GM19455 (cell line): Measurements from ENCODE around the gene ARMH1.
"Not testable (repeated sequence)": the region's sequence is repeated elsewhere in the genome, so short reads cannot be mapped to it uniquely, and the experiment has no call there.

Source experiments
- ATAC-seq: cut with Tn5 transposase; IDR thresholded peaks from one replicate; pipeline ENCODE4 v1.9.1; 2021; ENCODE audit not compliant: unreplicated experiment

ARMH1 gene

DNA sequence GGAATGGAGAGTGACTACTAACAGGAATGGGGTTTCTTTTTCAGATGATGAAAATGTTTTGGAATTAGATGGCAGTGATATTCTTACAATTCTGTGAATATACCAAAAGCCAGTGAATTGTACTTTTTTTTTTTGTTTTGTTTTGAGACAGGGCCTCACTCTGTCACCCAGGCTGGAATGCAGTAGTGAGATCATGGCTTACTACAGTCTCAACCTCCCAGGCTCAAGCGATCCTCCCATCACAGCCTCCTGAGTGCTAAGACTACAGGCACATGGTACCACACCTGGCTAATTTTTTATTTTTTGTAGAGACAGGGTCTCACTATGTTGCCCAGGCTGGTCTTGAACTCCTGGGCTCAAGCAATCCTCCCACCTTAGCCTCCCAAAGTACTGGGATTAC lies 7.8 kb upstream of the ARMH1 start:
- not testable (repeated sequence) for ATAC-seq

DNA sequence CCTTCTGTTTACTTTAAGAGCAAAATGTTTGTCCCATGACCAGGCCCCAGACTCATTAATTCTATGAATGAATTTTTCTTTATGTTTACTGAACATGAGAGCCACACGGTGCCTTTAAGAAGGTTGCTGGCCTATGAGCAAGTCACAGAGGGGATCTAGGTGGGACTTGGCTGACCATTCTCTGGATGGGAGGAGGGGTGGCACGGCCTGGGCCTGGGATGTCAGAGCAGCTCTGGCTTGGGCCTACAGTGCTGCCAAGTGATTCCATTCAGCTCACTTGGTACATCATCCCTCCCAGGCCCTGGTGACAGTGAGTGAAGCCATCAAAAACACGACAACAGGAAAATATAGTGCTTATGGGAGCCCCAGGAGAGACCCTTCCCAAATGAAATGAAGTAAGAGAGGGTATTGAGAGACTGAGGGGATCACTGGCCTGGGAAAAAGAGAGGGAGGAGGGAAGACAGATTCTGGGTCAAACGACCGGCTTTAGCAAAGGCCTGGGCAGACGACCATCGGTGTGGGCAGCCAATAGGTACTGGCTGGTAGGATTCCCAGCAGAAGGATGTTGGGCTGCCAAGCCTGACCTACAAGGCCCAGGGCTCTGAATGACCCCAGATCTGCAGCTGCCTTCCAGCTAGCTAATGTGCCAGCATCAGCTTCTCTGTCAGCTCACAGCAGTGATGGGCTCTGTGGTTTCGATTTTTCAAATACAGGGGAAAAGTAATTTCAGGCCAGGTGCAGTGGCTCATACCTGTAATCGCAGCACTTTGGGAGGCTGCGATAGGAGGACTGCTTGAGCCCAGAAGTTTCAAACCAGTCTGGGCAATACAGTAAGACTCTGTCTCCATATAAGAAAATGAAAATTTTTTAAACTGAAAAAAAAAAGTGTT lies 3.5 kb upstream of the ARMH1 start:
- no peak for ATAC-seq

DNA sequence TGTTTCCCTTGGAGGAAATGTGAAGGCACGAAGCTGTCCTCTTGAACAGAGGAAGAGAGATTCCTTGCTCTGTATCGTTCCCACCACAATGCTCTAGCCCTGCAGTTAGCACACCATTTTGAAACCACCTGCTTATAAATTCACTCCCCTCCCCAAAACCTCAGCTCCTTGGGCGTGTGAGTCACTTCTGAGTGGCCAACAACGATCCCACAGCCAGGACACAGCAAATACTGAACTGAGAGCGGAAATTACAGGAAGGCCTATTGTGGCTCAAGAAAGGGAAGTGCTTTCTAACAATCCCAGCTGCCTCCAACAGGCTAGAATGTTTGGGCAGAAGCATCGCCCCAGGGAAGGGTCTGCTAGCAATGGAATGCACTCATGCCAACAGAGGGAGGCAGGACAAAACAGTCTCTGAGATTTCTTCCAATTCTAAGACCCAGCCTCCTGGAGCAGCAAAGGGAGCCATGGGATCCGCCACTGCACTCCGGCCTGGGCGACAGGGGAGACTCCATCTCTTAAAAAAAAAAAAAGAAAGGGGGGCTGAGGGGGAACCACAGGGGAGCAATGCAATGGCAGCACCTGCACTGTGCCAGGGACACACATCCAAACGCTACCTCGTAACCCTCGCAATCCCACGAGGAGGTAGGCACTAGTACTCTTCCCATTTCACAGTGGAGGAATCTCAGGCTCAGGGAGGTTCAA lies 2.1 kb upstream of the ARMH1 start:
- ATAC-seq: no peak

DNA sequence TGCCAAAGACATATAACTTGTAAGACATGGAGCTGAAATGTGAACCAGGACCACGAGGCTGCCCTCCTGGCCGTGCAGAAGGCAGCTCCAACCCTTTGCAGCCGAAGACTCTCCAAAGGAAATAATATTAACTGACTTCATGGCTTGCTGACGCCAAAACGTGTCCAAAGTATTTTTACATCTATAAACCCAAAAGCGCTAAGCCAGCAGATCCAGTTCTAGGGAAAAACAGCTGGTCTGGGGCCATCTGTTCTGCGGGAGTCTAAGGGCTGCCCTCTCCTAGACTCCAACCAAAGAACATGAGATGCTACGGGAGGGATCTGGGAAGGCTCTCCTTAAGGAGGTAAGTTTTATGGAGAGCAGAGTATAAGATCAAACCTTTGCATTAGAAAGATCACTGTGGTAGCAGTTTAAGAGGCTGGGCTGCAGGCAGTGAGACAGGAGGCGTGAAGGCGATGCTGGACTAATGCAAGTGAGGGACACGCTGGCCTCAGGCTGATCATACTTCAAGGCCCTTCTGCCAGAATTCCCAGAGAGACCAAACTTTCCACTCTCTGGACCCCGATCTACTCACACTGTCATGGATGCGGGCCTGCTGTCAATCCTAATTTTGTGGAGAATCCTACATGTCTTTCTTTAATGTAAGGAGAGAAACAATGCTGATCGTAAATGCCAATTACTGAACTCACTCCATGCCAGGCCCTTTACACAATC lies 1.4 kb upstream of the ARMH1 start:
- no peak for ATAC-seq

DNA sequence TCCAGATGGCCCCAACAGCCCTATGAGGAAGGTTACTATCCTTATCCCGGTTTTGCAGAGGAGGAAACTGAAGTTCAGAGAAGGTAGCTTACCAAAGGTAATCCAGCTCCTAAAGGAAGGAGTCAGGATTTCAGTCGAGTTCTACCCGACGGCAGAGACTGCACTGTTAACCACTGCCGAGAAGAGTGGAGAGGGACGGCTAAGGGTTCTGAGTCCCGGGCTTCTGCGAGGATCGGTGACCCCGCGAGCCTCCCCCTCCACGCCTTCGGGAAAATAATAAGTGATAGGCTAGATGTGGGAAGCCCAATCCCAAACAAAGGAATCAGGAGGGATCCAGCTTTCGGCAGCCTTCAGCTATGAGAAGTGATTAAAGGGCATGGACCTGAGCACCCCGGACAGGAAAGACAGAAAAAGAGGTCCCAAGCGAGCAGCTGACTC lies 820 bp upstream of the ARMH1 start:
- peak; percentile 3 for ATAC-seq

DNA sequence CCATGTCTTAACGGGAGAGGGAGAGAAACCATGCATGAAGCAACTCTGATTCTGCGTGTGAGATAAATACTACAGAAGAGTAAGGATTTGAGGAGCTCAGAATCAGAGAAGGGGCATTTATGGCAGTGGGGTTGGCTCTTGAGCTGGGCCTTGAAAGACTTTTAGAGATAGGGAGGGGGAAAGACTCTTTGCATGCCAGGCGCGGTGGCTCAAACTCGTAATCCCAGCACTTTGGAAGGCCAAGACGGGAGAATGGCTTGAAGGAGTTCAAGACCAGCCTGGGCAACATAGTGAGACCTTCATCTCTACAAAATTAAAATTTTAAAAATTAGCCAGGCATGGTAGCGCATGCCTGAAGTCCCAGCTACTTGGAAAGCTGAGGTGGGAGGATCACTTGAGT lies 672 bp downstream of the ARMH1 start:
- no peak for ATAC-seq

DNA sequence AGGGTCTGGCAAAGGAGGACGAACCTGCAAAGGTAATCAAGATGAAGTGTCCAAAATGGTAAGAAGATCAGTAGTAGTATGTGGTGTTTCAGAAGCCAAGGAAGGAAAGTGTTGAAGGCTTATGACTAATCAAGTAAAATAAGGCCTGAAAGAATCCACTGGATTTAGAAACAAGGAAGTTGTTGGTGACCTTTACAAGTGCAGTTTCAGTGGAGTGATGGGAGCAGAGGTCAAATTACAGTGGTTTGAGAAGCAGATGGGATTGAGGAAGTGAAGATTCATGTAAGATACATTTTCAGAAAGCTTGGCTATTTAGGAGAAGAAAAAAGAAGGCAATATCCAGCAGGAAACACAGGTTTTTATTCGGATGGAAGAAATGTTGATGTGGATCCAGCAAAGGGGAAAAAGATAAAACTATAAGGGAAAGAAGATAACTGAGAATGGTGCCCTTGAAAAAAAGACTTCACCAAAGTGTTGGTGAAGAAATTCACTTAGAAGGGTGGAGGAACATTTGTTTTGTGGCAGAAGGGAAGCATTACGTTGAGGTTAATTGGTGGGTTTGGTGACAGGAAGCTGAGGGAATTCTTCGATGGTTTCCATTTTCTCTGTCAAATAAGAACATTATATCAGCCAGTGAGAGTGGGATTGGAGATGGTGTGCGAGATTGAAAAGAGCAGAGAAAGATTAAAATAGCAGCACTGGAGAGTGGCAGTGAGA lies 2.1 kb downstream of the ARMH1 start:
- ATAC-seq: no peak

DNA sequence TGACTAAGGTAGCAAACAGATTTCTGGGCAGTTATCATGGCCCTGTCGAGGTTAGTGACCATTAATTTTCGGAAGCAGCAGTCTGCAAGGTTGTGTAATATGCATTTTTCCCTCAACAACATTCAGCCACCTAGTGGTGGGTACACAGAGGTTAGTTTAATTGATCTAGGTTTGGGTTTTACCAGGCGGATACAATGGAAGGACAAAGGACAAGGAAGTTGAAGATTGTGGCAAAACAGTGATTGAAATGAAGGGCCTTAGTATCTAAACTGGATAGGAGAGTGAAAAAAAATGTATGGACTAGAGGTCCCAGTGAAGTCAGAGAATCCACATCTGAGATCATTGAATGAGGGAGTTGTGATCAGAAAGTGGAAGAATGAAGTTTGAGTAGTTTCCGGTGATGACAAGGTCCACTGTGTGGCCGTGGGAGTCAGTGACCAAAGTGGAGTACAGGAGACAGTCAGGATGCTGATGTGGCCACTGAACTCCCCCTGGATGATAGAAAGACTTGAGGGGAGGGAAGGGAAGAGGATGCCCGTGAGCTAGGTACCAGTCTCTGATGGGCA lies 2.8 kb downstream of the ARMH1 start:
- ATAC-seq: no peak

DNA sequence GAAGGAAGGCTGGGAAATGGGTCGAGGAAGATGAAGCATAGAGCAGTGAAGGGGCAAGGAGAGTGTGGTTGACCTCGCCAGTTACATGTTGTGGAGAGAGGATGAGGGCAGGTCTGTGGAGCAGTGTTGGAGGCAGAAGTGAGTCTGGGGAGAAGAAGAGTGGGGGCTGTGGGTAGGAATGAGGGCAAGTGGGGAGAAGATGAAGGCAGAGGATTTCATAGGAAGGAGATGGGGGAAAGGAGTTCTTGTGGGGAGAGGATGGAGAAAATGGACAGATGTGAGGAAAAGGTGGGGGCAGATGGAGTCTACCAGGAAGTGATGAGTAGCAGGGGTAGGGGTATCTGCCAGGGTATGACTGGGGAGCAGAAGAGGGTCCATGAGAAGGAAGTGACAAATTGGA lies 3.6 kb downstream of the ARMH1 start:
- ATAC-seq: no peak

DNA sequence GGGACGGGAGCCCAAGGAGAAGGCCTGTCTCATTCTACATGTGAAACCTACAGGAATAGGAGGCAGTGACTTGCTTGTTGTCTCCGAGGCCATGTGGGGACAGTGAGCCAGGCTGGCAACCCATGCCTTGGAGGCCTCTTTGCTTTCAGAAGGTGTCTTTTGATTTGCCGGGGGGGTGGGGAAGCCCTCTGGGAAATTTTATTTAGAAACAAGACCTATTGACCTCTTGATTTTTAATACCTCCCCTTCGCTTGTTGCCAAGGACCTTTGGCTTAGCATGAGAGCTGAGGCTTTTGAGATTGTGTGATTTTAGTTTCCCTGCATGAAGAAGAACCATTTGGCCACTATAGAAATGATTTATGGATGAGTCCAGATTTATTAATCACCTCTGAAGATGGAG lies 4.1 kb downstream of the ARMH1 start:
- no peak for ATAC-seq

DNA sequence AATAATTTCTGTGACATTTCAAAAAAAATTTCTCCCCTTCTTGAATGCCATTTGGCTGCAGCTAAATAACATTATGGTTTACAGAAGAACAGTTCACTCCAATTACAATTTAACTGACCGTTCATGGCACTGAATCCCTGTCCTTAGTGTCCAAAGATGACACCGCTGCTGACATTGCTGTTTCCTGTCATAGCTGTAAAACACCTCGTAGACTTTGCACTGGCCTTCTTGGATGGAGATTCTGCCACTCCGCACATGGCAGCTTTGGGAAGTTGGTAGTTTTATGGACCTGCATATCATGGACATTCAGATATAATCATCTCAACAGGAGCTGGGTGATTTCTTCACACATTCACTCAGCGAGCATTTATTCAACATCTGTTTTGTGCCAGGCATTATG lies 5.0 kb downstream of the ARMH1 start:
- ATAC-seq: no peak

DNA sequence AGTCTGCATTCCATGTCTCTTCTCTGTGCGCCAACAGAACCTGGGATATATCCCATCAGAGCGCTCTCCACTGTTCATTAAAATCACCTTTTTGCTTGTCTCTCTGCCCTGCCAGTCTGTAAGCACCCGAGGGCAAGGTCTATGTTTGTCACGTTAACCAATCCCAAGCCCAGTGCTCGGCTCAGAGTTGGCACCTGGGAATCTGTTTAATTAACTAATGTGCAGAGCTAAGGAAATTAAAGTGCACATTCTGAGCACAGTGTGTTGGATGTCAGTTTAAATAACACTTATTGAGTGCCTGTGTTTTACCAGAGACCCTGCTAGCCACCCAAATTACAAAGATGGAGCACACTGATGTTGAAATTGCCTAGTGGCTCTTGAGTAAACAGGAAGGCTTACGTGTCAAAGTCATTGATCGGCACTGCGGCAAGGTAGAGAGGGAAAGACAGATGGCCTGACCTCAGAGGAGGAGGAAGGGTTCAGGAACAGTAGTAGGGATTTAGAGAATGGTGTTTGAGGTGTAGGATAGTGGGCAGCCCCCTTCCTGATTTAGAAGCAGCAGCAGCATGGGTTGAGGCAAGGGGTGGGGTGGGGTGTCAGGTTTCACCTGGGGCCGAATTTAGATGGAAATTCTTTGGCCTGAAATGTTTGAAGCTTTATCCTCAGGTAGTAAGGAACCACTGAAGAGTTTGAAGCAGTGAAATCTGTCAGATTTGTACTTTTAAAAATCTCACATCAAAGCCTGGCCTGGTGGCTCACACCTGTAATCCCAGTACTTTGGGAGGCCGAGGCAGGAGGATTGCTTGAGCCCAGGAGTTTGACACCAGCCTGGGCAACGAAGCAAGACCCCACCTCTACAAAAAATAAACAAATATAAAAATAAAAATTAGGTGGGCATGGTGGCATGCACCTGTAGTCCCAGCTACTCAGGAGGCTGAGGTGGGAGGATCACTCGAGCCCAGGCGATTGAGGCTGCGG lies 7.7 kb downstream of the ARMH1 start:
- no peak for ATAC-seq

DNA sequence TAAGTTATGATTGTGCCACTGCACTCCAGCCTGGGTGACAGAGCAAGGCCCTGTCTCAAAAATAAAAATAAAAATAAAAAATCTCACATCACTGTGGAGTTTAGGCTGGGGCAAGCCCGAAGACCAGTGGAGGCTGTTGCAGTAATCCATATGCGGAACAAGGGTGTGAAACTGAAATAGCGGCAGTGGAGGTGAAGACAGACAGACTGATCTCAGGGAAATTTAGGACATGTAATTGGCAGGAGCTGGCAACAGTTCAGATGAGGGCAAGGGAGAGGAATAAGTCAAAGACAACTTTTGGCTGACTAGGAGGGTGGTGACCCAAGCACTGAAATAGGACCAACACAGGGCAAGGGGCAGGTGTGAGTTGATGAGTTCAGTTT lies 8.4 kb downstream of the ARMH1 start:
- no peak for ATAC-seq

DNA sequence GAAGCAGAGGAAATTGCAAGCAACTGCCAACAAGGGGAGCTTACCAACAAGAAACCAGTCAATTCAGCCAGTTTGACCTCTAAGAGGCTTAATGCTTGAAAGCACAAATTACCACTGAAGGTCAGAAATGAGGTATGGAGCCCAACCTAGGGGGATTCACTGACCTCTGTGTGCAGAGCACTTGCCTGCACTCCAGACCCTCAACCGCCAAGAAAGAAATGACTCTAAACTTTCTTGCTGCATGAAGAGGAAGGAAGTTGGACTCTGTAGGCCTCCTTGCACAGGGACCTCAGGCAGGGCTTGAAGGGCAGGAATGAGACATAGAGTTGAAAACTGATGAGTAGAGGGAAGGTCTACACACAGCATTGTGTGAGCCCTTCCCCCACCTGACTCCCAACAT lies 10.0 kb downstream of the ARMH1 start:
- ATAC-seq: peak; percentile 66

DNA sequence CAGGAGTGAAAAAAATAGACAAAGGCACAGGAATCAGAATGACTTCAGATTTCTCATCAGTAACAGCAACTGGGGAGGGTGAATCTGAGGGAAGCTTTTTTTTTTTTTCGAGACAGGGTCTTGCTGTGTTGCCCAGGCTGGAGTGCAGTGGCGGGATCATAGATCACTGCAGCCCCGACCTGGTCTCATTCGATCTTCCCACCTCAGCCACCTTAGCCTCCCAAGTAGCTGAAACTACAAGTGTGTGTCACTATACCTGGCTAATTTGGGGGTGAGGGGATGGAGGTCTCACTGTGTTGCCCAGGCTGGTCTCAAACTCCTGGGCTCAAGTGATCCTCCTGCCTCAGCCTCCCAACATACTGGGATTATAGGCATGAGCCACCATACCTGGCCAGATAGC lies 10.7 kb downstream of the ARMH1 start:
- ATAC-seq: no peak

DNA sequence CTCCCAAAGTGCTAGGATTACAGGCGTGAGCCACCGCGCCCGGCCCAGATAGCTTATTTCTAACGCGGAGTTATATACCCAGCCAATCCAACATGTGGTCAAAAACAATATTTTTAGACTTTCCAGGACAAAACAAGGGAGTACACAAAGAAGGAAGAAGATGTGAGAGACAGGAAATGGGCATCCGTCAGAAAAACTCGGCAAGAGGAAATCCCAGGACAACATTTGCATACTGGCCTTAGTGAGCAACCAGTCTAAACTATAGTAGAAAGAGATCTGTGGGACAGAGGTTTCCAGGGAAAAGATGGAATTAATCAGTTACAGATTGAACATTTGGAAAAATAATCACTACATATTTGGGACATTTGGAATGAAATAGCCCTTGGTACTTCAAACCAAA lies 11.4 kb downstream of the ARMH1 start:
- no peak for ATAC-seq

DNA sequence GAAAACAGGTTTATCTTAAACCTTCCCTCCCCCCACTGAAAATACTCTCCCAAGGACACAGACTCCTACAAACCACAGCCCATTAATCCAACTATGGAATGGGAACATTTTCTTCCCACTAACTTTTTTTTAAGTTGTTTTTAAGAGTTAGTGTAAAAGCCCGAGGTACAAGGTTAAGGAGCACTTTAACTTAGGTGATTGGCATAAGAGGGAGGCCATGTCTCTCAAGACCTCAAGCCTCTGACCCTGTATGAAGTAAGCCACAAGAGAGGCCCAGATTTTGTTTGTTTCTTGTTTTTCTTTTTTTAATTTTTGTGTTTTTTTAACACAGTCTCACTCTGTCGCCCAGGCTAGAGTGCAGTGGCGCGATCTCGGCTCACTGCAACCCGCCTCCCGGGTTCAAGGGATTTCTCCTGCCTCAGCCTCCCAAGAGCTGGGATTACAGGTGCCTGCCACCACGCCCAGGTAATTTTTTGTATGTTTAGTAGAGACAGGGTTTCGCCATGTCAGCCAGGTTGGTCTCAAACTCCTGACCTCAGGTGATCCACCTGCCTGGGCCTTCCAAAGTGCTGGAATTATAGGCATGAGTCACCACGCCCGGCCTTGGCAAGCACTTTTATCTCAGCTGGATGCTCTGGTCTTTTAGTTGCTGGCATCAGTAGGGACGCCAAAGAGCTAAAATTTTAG lies 14.4 kb downstream of the ARMH1 start:
- no peak for ATAC-seq

DNA sequence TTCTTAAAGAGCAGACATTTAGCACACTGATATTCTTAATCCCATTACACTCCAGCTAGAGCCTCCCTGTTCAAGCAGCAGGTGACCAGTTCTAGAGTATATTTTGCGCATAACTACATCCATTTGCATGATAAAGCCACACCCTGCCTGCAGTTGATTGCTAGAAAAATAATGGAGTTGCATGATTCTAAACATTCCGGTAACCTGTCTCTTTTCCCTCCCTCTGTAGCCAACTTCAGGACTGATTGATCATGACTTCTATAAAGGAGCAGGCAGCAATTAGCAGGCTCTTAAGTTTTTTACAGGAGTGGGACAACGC lies 14.9 kb downstream of the ARMH1 start:
- no peak for ATAC-seq

DNA sequence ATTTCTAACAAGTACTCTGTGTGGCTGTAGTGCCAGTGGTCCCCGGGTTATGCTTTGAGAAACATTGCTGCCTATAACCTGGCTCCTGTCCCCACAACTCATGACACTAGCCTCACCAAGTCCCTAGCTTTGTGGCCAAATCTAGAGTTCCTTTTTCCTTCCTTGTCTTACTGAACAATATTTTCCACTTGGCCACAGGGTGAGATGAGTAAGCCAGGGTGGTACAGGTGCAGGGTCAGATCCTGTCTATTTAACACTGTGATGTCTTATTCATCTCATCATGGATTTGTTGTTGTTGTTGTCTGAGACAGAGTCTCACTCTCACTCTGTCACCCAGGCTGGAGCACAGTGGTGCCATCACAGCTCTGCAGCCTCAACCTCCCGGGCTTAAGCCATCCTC lies 18.6 kb downstream of the ARMH1 start:
- no peak for ATAC-seq
